NCI-H526 (cell line): Measurements from ENCODE around the gene BSCL2.
"Not testable (repeated sequence)": the region's sequence is repeated elsewhere in the genome, so short reads cannot be mapped to it uniquely, and the experiment has no call there.

Experiments used
- DNase-seq, 2 experiments: peaks; one replicate each; lab custom pipeline; 2025; lab: John Stamatoyannopoulos, UW

BSCL2 gene

GRCh38 chr11:62707277-62707861 is at the start of gene BSCL2, which contains the start of gene GNG3:
Gene BSCL2 (minus strand): TSS chr11:62707424. CDS start chr11:62707195, 229 bp downstream.
Gene GNG3 (plus strand): TSS chr11:62707676. CDS start chr11:62708296, 620 bp downstream.
- peak in 1 of 2 experiments; percentile 56 for DNase-seq

DNA sequence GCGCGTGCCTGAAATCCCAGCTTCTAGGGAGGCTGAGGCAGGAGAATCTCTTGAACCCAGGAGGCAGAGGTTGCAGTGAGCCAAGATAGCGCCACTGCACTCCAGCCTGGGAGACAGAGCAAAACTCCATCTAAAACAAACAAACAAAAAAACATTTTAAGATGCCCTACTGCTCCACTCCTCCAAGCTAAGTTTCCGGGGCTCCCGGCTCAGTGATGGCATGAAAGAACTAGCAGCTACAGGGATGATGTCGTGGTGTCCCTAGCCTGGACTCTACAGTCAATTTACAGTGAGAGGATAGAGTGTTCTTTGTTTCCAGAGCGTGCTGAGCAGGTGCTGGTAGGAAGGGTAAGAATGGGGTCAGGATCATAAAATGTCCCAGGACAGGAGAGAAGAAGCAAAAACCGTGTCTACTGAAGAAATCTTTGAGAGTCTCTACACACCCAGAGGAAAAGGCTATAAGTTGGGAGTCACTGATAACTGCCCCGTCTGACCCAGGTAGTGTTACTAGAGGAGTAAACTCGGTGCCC is 47.9 kb upstream of the BSCL2 start:
- no peak for DNase-seq

DNA sequence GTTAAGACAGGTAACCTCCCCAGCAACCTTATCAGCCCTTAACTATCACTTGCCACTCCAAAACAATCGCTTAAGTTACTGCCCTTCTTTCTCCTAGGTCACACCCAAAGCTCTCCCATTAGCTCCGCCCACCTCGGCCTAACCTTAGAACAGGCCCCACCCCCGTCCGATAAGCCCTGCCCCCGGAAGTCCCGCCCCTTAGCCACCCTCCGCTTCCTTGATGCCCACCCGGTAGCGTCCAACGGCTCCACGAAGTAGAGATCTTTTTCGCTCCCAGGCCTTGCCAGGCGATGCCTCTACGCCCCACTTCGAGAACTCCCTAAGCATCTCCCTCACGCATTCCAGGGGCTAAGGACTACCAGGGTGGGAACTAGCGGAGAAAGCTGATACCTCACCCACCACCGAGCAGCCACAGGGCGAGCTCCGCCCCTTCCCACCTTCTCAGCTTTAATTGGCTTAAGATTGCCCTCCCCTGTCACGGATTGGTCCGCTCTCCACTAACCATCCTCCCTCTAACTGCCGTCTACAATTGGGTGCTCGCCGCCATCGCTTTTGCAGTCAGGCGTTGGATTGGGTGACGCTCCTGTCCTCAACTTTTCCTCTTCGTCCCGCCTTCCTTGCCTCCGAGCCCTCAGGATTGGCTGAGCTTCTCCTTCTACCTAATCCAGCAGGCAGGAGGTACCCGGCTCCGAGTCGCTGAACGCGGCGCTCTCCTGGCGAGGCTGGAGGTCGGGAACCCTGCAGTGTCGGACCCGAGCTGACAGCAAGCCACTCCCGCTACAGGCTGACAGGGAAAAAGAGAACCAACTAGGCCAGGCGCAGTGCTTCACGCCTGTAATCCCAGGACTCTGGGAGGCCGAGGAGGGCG is 46.7 kb upstream of the BSCL2 start, which contains the start of gene ZBTB3:
Gene ZBTB3 (minus strand): TSS at position 425 of the 868 bp plus-strand sequence. CDS start 496 bp downstream, outside the sequence.
- peak; percentile 100 for DNase-seq

GRCh38 chr11:62752994-62753735 is 45.9 kb upstream of the BSCL2 start:
- no peak for DNase-seq

- DNase-seq = no peak
Observed at GRCh38 chr11:62752177-62752785, 45.1 kb upstream of the BSCL2 start.

- not testable (repeated sequence) for DNase-seq
Observed at GRCh38 chr11:62749931-62750330, 42.7 kb upstream of the BSCL2 start.

GRCh38 chr11:62747475-62748160 is 40.4 kb upstream of the BSCL2 start:
- peak; percentile 82 to 90 for DNase-seq

- DNase-seq = no peak
Observed at GRCh38 chr11:62737196-62737595, 30.0 kb upstream of the BSCL2 start.

GRCh38 chr11:62732830-62733229 is 25.6 kb upstream of the BSCL2 start:
- peak; percentile 60 to 68 for DNase-seq

DNA sequence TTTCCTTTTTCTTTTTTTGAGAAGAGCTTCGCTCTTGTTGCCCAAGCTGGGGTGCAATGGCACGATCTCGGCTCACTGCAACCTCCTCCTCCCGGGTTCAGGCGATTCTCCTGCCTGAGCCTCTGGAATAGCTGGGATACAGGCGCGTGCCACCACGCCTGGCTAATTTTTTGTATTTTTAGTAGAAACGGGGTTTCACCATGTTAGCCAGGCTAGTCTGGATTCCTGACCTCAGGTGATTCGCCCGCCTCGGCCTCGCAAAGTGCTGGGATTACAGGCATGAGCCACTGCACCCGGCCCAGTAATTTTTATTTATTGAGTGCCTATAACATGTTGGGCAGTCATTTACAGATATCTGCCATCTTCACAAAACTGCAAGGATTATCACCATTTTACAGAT is 22.9 kb upstream of the BSCL2 start:
- not testable (repeated sequence) for DNase-seq

DNA sequence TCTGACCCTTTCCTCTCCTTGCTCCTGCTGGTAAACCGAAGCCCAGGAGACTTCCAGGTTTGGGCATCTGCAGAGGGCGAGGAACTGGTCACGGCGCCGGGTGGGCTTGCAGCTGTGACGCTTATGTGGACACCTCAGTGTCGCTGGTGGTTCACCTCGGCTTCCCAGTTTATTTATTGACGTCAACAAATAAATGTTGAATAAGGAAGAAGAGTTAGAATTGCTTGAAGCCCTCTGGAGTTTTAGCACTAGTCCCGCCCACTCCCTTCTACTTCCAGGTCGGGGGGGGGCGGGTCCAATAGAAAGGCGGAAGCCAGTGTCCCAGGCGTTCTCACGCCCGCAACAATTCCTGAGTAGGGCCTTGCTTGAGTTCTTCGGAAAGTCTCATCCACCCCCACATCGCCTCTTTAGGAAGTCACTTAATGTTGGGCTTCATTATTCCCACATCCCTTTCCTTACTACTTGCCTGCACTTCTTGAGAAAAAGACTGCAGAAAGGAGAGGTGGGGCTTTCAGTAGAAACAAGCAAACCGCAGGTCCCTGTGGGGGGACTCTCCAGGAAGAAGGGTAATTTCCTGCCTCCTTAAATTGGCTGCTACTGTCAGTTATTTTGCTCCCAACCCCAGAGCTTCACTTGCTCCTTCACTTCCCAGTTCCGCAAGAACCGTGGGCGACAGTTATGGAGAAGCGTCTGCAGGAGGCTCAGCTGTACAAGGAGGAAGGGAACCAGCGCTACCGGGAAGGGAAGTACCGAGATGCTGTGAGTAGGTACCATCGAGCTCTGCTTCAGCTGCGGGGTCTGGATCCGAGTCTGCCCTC is 21.2 kb upstream of the BSCL2 start, which contains the start of gene TTC9C:
Gene TTC9C (plus strand): TSS at position 316 of the 818 bp plus-strand sequence. CDS start 363 bp downstream, at position 679.
- DNase-seq = peak; percentile 93 to 96

DNA sequence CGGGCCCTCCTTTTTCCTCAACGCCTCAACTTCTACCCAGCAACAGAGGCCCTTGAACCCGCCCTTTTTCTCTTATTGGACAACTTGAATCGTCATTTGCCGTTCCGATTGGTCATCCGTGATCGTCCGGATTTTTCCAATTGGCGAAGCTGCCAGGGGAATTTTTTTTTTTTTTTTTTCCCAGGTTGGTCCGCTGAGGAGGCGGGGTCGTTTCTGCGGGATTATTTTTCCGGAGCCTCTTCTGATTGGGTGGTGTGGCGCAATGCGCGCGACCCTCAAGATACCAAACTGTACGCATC is 20.6 kb upstream of the BSCL2 start:
- DNase-seq = peak; percentile 99

- peak; percentile 99 to 100 for DNase-seq
Observed at GRCh38 chr11:62727165-62727871, 20.1 kb upstream of the BSCL2 start, which contains the start of gene HNRNPUL2. Gene HNRNPUL2 (minus strand): TSS chr11:62727457. CDS start chr11:62727156, 301 bp downstream.

DNA sequence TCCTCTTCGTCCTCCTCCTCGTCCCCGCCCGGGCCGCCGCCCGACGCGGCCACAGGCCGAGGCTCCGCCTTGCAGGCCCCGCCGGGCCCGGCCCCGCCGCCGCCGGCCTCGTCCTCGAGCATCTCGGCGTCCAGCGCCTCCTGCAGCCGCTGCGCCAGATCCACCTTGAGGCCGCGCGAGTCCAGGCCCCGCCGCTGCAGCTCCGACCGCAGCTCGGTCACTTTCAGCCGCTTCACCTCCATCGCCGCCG is 19.6 kb upstream of the BSCL2 start:
- no peak for DNase-seq

- DNase-seq = peak in 1 of 2 experiments; percentile 52
Observed at GRCh38 chr11:62726156-62726914, 19.1 kb upstream of the BSCL2 start.

DNA sequence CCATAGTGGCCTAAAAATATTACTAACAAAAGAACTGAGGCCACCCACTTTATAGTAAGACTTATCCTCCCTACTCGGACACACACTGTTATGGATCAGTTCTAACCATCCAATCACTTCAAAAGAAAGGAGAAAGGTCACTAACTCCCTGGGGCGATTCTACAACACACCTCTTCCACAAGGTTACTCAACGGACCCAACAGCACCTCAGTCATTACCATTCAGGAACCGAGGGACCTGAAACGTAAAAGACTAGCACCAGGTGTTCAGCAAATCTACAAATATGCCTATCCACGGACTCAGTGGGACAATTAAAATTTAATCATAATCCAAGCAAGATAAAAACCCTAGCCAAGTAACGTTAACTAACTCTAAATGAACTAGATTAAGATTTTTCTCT is 18.4 kb upstream of the BSCL2 start:
- DNase-seq = peak in 1 of 2 experiments; percentile 19

DNA sequence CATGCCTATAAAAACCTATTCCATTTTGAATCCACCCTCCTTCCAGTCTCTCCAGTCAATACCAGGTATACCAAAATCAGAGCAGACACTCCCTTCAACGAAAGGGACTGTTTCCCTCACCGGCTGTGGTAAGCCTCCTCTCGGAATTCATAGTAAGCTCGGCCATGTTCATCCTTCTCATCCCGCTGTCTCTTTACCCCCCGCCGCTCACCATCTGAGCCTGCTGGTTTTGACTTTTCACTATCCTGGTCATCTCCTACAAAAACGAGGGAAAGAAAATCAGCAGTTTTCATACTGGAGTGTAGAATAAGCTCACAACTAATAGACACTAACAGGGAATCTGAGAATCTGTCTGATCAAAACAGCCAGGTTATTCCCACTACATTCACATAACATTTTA is 16.9 kb upstream of the BSCL2 start:
- DNase-seq = no peak

DNA sequence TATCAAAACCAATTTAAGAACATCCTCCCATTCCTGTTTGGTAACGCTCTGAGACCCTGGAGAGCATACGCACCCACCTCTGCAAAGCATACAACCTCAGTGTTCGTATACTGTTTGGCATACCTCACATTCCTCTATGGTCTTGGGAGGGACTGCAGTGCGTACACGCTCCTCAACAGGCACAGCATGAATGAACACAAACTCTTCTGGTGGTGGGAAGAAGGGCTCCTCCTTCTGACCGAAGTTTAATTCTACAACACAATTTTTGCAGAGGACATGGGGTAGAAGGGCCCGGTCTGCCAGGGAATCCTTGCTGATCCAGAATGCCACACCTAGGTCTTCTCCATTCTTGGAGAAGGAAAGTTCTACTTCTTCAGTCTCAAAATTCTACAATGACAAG is 14.8 kb upstream of the BSCL2 start:
- peak in 1 of 2 experiments; percentile 39 for DNase-seq
